GOT3 (cell line): ENCODE data around the gene AARS2.

Experiments used
- DNase-seq: peaks from one replicate; lab custom pipeline; 2025; ENCODE audit warnings: mixed read lengths; lab: John Stamatoyannopoulos, UW

Gene AARS2

DNA sequence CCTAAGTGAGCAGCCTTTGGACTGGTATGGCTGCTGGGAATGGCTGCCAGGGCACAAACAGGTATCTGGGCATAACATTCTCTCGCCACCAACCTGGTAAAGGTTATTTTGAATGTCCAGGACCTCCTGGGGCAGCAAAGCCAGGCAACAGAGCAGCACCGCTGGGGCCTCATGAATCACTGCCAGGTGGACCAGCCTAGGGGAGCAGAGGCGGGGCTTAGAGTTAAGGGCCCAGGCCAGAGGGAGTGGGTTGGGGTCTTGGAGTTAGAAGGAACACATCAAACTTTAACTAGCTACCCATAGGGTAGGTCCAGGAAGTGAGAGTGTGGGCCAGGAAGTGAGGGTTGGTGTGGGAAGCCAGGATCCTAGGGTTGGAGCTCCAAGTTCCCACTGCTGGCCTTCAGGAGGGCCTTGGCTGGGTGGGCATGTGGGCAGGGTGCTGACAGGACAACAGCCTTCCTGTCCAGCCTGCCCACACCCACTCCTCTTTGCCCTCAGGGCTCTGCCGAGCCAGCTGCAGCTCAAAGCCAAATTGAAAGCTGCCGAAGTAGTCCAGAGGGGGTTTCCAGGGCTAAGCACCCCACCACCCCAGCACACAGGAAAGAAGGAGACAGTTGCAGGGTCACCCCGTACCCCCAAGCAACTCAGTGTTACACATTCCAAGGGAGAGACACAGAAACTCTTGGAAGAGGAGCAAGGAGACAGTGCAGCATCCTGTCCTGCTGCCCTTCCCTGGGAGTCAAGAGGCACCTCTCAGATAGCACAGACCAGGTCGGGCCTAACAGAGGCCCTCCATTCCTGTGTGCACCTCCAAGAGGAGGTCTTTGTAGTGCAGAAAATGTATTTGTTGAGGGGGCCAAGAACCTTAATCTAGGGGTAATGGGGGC lies 50.4 kb downstream of the AARS2 start:
- DNase-seq, result no peak

DNA sequence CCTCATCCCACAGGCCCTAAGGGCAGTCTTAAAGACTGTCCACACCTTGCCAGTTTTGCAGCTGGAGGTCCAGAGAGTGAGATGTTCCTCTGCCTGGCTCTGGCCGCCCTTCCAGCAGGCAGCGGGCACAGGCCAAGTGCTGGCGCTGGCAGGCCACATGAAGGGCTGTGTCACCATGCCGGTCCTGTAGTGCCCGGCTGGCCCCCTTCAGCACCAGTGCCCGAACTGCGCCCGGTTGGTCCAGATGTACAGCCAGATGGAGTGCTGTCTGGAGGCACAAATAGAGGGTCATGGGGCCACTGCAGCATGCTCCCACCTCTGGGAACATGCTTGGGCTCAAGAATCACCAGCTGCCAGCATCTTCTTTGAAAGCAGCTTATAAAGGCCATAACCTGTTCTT lies 51.6 kb downstream of the AARS2 start:
- DNase-seq, result no peak

DNA sequence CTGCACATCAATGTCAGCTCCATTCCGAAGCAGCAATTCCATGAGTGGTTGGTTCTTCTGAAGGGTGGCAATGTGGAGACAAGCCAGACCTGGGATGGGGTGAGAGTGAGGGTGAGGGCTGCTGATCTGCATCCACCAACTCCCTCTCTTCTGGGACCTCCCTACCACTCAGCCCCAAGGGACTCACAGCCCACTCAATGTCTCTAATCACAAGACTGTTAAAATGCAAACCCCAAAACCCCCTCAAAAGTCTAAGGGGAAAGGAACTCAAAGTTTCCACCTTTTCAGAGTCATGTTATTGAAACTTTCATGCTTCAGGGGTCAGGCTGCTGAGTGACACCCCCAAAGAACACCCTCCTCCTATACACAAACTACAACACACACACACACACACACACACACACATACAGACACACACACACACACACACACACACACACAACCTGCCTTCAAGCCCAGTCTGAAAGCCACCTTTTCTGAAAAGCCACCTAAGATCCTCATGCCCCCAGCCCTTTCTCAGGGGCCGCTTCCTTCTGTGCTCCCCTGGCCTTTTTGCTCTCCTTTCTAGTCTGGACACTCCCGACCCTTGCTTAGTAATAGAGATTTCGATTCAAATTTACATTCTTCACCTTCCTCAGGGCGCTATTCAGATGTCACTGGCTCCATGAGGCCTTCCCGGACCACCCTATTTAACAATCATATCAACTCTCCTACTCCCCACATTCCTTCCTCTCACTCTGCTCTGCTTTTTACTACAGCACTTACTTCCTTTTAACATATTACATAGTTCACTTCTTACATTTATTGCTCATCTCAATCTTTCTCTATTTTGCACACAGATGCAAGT lies 52.5 kb downstream of the AARS2 start:
- no peak for DNase-seq

DNA sequence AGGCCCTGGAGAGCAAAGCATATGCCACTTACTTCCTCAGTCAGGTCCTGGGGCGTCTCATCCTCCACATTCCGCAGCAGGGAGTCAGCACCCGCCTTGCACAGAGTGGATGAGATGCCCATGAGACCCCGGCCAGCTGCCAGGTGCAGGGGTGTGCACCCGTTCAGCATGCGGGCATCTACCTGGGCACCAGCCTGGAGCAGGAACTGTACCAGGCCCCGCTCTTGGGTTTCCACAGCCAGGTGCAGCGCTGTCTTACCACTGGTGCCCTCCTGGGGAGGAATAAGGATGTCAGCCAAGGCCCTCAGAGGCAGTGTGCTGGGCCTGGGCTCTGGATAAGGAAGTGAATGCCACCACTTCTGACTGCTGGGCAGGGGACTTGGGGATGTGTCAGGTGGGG lies 53.1 kb downstream of the AARS2 start:
- no peak for DNase-seq

DNA sequence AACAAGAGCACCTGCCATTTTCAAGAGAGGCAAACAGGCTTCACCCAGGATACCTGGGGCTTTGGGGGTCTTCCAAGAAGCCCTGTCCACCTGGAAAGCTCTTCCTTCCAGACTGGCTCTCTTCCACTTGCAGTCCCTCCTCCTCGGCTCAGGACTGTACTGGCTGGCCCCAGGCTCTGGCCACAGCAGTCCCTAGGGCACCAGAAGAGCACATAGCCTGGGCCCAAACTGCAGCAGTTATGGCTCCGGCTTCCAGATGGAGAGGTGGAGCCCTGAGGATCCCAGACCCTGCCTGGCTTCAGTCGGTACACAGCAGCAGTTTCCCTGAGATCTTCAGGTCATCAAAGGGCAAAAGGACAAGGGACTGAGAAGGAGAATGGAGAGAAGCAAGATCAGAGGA lies 54.2 kb downstream of the AARS2 start:
- no peak for DNase-seq

DNA sequence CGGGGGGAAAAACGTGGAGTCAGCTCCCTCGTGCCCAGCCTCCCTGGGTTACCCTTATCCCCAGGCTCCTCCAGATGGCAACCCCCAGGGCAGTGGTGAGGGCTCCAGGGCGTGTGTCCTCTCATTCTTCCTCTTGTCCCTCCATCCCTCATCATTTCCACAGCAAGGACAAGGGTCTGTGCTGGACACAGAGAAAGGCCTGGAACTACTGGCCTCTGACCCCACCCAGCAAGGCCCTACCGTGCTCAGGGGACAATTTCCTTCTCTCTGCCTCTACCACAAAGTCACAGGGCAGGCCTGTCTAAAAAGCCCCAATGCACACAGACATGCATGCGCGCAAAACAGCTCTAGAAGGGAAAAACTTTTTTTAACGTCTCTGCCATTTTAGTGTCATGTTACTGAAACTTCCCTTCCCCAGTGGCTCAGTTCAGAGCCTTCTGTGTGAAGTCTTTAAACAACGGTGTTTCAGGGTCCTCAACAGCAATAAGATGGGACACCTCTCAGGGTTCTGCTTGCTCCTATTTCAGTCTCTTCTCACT lies 54.8 kb downstream of the AARS2 start:
- DNase-seq, result no peak

DNA sequence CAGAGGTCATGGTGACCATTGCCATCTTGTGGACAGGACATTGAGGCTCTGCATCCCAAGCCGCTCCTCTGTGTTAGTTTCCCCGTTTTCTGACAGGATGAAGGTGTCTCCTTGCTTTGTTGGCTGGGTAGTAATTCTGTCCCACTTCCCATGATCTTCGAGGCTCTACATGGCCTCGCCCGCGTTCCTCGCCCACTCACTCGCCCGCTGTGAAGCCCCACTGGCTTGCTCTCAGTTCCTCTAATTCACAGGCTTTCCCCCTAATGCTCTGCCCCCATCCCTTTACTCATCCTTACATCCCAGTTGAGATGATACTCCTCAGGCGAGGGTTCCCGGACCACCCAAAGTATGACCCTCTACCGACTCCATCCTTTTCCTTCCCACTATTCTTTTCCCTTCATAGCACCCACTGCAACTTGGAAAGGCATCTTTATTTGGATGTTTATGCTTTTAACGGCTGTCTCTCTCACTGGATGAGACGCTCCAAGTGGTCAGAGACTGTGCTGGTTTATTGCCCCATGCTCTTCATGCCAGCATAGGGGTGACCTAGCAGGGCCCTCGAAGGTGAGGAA lies 55.3 kb downstream of the AARS2 start:
- DNase-seq, result no peak

DNA sequence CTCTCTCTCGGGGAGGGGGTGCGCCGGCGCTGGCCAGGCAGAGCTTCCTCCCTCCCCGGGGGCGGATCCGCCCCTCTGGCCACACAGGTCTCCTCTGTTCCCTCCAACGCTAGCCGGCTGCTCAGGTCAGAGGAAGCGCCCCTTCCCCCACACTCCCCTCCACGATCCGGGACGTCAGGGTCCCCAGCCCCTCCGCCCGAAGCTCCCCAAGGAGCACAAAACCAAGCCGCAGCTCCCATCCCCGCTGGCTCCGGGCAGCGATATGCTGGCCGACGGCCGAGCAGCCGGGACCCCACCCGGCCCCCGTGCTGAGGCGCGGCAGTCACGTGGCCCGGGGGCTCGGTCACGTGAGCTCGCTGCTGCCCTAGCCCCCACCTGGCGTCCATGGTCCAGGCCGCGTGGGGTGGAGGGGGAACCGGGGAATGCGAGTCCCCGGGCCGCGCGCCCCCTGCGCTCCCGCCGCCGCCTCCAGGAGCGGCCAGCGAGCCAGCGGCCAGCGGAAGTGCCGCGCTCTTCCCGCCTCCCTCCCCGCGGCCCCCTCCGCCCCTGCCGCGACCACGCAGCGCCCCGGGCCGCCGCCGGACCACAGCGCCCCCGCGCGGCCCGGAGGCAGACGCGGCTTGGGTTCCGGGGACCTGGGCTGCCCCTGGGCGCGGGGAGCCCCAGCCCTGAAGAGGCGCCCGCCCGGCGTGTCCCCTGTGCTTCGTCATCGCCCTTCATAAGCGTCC lies 56.0 kb downstream of the AARS2 start, which contains the start of gene SLC35B2:
Gene SLC35B2, minus strand, starts transcription at position 504 of the 728 bp plus-strand sequence. Its CDS starts 118 bp downstream, at position 386.
- peak; percentile 33 for DNase-seq

DNA sequence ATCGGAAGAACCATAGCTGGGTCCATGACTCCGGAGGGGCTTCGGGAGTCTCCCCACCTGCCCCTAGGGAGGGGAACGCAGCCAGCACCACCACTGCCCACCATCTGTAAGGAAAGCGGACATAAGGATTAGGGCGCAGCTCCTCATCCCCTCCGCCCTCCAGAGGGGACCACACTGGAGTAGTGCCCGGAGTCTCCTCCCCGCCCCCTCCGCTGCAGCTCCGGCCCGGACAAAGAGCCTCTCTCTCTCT lies 56.4 kb downstream of the AARS2 start:
- DNase-seq, result no peak

DNA sequence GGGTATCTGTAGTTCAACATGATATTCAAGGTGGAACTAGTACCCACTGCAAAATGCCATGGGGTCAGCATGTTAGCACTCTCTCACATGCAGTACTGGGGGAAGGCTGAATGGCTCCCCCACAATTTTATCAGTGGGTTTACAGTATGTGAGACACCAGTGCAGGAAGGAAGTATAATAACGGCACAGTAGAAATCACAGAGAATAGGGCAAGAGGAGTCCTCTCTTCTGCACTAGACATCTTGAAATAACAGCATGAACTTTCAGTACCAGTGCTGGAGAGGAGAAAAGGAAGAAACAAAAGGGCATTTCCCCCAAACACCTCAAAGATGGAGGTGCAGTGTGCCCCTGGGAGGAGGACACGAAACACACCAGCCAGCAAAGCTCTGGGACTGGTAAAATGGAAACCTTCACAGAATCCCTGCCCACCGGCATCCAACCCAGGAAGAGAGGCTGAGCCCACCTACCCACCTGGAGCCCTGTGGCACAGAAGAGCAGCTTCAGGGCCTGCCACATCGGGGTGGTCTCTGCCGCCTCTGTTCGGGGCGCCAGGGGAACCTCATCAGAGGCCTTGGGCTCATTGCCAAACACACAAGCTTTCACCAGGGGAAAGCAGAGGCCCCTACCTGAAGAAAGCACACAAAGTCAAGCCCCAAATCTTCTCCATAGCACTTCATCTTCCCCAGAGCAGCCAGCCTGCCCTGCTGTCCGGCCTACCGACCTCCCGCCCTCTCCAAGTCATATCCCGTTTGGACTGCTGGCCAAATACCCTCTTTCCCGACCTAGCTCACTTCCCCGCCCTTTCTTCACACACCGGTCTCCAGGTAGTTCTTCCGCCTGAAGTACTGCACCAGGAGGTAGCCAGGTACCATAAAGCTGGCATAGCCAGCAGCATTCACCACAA lies 57.0 kb downstream of the AARS2 start:
- DNase-seq, result no peak

DNA sequence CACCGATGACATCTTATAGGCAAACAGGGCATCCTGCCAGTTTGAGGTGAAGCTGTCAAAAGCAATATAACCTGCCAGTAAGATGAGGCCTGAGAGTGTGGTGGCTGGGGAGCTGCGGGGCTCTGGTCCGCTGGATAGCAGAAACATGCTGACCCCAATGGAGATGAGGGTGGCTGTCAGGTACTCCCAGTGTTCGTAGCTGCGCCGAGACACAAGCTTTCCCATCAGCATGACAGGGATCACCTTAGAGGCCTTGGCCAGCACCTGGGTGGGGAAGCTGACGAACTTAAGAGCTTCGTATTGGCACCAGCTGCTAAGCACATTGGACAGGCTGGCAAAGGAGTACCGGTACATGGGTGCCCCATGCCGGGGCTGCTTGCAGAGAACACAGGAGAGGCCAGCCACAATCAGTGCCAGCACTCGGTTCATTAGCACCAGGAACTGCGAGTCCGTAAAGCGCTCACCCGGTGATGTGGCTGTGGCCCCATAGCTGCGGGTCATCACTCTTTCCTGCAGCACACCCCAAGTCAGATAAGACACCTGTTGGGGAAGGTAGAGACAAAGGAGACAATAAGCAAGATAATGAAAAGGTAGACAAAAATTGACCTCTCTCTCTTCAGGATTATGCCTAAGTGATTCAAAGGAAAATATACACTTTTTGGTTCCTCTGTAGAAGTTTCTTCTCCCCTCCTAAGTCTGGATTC lies 57.9 kb downstream of the AARS2 start:
- no peak for DNase-seq

DNA sequence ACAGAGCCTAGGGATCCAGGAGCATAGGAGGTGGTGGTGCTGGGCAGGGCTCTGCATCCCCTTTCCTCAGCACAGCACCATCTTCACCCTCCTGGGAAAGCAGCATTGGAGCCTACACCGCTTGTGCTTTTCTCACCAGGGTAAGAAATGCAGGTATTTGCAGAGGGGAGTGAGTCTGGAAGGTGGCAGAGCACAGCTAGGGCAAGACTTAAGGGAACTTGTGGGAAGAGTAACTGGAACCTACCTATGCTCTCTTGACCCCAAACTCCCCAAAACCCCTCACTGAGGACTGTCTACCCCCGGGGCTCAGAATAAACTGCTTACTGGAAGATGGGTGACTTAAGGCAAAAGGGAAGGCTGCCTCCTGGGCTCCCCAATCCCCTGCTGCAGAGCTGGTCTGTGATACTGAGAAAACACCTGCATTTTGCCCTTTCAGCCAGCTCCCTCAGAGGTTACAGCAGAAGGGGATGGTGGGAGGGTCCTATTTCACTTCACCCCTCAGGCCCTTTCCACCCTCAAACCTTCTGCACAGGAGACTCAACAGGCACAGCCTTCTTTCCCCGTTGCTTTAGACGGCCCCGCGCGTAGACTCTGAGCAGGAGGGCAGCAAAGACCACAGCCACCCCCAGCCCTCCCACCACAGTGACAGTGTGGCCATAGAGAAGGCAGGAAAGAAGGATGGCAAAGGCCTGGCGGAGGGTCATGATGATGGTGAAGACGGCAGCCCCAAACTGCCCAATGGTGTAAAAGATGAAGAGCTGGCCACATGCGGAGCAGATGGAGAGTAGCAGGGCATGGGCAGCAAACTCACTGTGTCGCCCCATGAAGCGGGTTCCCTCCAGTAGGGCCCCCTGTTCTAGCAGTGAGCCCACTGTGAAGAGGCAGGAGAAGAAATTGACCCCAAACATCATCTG lies 58.7 kb downstream of the AARS2 start:
- no peak for DNase-seq

DNA sequence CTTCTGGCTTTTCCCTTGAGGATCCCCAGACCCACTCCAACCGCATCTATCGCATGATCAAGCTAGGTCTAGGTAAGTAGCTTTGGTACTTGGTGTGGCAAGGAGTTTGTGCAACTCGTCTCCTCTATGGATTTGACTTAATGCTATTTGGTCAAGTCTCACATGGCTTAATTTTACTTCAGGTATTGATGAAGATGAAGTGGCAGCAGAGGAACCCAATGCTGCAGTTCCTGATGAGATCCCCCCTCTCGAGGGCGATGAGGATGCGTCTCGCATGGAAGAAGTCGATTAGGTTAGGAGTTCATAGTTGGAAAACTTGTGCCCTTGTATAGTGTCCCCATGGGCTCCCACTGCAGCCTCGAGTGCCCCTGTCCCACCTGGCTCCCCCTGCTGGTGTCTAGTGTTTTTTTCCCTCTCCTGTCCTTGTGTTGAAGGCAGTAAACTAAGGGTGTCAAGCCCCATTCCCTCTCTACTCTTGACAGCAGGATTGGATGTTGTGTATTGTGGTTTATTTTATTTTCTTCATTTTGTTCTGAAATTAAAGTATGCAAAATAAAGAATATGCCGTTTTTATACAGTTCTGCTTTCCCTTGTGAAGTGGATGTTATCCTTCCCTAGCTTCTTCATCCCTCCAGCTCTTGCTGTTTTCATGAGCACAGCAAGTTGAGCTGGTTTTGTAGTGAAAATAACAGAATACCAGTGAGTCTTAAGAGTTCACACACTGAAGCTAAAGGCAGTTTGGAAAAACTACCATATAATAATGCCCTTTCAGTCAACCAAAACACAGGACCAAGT lies 59.6 kb downstream of the AARS2 start:
- DNase-seq, result peak; percentile 17

DNA sequence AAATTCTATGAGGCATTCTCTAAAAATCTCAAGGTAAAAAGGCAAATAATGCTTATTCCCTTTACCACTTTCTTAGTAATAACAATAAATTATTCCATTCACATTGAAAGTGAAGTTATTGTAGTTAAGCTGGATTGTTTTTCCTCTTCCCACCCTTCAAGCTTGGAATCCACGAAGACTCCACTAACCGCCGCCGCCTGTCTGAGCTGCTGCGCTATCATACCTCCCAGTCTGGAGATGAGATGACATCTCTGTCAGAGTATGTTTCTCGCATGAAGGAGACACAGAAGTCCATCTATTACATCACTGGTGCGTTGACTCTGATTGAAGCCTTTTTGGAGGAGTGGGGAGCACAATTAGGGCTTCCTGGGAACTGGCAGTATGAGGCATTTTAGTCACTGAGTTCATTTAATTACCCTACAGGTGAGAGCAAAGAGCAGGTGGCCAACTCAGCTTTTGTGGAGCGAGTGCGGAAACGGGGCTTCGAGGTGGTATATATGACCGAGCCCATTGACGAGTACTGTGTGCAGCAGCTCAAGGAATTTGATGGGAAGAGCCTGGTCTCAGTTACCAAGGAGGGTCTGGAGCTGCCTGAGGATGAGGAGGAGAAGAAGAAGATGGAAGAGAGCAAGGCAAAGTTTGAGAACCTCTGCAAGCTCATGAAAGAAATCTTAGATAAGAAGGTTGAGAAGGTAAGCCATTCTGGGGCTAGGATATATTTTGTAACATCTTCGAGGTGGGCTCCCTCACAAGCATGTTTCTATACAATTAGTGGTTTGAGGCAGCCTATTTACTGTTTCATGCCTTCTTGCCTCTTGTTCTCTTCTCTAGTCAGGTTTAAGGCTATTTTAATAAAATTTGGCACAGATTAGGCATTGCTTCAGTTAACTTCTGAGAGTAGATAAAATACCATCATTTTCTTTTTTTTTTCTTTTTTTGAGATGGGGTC lies 61.3 kb downstream of the AARS2 start:
- DNase-seq, result no peak

DNA sequence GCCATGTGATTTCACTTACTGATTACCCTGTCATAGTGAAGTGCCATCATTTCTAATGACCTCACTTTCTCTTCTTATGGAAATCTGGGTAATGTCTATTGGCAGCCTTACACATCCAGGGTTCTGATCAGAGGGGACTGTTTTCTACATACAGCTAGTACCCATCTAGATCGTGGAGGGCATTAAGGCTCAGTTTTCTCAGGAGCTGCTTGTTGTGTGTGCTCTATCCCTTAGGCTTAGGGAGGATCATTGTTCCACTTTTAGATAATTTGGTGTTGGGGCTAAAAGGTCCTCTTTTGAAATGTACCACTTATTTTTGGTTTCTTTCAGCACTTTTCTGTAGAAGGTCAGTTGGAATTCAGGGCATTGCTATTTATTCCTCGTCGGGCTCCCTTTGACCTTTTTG lies 62.4 kb downstream of the AARS2 start:
- DNase-seq, result no peak

DNA sequence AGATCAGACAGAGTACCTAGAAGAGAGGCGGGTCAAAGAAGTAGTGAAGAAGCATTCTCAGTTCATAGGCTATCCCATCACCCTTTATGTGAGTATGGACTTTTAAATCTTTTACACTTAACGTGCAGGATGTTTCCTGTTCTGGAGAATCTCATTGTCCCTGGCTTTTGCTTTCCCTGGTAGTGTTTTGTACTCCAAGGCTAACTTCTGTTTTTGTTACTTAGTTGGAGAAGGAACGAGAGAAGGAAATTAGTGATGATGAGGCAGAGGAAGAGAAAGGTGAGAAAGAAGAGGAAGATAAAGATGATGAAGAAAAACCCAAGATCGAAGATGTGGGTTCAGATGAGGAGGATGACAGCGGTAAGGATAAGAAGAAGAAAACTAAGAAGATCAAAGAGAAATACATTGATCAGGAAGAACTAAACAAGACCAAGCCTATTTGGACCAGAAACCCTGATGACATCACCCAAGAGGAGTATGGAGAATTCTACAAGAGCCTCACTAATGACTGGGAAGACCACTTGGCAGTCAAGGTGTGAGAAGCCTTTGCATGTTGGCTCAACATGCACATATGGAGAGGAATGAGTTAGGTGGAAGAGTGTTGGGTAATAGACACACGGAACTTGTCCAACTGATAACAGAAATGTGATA lies 63.0 kb downstream of the AARS2 start:
- no peak for DNase-seq
